ENCODE measurements around the gene SPAG6.
"Not testable (repeated sequence)": the region's sequence is repeated elsewhere in the genome, so short reads cannot be mapped to it uniquely, and the experiment has no call there.

SPAG6 gene

DNA sequence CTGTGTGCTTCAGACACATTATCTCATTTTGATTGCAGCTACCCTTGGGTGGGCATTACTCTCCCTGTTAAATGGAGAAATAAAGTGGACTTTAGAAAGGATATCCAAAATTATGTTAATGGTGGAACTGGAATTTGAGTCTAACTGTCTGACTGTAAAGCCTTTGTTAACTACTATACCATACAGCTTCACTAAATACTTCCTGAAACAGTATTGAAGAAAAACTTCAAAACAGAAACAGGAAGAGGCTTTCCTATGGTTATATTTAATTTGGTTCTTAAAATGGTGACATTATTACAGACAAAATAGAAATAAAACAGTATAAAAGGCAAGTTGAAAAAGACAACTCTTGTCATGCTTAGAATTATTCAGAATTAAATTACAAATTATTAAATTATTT lies 25.0 kb downstream of the SPAG6 start:
- DNase-seq (ENCODE audit: low read depth in 2 of 3, low spot score in 2 of 3): no peak

DNA sequence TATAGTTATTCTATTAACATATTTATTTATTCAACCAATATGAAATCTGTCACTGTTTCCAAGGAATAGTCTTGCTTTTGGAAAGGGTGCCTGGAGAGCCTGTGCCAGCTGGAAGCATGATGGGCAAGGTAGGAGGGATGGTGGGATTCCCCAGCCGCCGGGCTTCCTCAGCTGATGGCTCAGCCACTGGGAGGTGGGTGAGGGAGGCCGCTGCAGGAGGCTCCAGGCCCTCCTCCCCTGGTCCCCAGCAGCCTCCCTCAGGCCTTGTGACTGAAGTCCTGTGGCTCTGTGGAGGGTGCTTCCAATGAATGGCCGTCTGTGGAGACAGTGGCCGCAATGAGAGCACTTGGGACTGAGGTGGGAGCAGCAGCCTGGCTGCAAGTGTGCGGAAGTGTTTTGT lies 27.0 kb downstream of the SPAG6 start:
- DNase-seq (ENCODE audit: low read depth in 2 of 3, low spot score in 2 of 3): no peak

DNA sequence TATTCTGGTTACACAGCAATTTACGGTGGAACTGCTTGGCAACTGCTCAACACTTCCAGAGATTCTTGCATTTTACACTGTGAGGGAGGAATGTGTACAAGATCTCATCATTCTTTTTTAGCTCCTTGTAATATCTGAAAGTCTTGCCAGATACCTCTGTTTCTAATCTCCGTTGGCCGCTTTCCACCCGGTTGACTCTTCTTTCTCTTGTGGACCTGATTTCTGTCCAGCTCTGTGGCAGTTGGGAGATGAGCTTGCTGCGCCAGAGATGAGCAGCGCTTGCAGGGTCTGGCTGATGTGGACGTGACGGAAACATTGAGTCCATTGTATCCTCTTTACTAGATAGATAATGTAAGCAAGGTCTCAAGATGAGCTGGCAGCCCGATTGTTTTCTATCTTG lies 27.6 kb downstream of the SPAG6 start:
- DNase-seq (ENCODE audit: low read depth in 2 of 3, low spot score in 2 of 3): no peak

DNA sequence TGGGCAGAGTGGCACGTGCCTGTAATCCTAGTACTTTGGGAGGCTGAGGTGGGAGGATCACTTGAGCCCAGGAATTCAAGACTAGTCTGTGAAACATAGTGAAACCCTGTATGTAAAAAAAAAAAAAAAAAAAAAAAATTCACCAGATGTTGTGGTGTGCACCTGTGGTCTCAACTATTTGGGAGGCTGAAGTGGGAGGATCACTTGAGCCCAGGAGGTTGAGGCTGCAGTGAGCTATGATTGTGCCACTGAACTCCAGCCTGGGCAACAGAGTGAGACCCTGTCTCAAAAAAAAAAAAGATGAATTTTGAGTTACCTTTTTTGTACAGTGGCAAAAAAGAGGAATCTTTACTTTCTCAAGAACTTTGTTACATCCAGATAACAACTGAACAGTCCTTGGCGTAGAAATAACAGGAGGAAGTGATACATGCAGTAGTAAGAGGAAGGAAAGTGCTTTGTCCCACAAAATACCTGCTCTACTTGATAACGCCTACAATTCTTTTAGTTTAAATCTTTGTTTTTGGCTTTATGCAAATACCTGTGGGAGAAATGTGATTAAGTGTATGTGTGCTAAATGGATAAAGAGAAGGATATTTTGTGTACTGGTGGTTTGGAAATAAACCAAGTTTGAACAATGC lies 29.3 kb downstream of the SPAG6 start:
- no peak for DNase-seq (ENCODE audit: low read depth in 2 of 3, low spot score in 2 of 3)

DNA sequence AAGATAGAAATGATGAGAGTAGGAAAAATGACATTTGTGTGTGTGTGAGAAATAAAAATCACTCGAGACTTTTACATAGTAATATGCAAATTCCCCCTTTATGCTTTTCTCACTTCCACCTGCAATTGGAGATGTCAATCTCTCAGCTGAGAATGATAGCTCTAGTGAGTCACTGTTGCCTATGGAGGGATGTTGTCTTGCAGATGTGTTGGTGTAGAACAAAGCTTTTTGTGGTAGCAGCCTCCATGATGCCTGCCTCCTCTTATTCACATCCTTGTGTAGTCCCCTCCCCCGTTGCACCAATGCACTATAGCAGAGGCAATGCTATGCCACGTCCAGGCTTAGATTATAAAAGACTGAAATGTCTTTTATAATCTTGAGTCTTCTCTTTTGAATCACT lies 33.8 kb downstream of the SPAG6 start:
- peak in 2 of 3 experiments; percentile 10 to 12 for DNase-seq (ENCODE audit: low read depth in 2 of 3, low spot score in 2 of 3)

DNA sequence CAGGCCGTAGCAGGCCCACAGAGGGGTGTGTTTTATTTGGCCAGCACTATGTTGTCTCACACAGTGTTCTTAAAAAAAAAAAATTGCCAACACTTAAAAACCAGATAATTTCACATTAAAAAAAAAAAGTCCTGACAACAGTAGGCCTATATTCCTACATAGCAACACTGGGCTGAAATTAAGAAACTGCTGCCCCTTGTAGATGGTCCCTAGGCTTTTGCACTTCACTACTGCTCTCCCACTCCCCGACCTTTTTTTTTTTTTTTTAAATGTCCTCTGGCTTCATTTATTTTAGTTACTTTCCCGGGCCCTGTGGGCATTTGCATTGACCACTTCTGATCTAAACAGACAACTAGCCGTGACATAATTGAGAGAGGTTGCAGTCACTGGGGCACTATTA lies 36.0 kb downstream of the SPAG6 start:
- no peak for DNase-seq (ENCODE audit: low read depth in 2 of 3, low spot score in 2 of 3)

DNA sequence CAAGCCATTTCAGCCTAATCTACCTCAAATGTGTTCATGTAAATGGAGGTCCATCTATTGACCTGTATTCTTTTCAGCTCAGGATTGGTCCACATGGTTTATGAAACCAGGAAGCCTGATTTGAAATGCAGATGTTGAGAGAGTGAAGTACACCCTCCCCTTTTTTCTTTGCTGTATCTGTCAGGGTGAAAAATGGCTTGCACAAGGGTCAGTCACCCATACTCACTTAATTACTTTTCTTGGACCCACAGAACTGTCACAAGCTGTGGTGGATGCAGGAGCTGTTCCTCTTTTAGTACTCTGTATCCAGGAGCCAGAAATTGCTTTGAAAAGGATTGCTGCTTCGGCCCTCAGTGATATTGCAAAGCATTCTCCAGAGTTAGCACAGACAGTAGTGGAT lies 41.2 kb downstream of the SPAG6 start:
- DNase-seq (ENCODE audit: low read depth in 2 of 3, low spot score in 2 of 3): no peak

DNA sequence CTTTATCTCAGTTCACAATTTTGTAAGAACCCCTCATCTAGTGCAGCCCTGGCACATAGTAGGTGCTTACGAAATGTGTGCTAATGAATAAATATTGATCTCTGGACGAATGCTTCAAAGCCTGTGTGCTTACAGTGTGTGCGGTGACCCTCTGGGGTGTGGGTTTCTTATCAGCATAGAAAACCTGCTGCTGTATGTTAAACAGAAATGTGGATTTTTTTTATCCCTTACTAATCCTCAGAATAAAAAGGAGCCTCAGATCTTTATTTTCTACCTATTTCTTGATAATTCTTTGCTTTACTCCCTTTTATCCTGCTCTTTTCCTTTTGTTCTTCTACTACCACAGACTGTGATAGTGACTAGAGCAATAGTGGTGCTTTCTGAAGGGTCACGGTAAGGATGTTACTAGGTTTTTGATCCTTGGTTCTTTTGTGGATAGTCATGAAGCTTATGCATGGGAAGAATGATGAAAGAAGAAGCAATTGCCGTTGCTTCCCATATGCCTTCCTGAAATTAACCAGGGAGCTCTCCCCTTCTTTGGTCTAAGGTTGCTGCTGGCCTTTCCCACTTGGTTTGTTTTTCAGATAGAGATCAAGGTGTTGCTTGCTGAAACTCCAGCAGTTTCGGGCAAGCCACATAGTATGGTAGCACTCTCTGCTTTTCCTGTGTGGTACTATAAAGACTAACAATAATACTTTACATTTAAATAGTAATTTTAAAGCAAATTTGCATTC lies 44.7 kb downstream of the SPAG6 start:
- DNase-seq (ENCODE audit: low read depth in 2 of 3, low spot score in 2 of 3): no peak

DNA sequence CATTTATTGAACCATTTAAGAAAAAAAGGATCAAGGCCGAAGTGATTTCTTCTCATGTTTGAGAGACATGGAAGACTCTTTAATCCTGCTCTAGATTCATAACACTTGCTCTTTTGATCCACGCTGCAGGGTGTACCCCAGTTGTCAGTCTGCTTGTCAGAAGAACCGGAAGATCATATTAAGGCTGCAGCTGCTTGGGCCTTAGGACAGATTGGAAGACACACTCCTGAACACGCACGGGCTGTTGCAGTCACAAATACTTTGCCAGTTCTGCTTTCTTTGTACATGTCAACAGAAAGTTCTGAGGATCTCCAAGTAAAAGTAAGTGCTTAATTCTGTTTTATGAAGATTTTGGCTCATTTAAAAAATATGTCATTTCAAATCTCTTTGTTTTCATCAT lies 46.3 kb downstream of the SPAG6 start:
- DNase-seq (ENCODE audit: low read depth in 2 of 3, low spot score in 2 of 3): no peak

DNA sequence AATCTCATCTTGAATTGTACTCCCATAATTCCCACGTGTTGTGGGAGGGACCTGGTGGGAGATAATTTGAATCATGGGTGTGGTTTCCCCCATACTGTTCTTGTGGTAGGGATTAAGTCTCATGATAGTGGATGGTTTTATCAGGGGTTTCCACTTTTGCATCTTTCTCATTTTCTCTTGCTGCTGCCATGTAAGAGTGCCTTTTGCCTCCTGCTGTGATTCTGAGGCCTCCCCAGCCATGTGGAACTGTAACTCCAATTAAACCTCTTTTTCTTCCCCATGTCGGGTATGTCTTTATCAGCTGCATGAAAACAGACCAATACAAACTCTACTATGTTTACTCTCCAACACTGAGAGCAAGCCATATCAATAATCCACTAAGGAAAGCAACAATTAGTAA lies 50.9 kb downstream of the SPAG6 start:
- DNase-seq (ENCODE audit: low read depth in 2 of 3, low spot score in 2 of 3): not testable (repeated sequence)

DNA sequence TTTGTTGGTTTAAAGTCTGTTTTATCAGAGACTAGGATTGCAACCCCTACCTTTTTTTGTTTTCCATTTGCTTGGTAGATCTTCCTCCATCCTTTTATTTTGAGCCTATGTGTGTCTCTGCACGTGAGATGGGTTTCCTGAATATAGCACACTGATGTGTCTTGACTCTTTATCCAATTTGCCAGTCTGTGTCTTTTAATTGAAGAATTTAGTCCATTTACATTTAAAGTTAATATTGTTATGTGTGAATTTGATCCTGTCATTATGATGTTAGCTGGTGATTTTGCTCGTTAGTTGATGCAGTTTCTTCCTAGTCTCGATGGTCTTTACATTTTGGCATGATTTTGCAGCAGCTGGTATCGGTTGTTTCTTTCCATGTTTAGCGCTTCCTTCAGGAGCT lies 61.6 kb downstream of the SPAG6 start:
- not testable (repeated sequence) for DNase-seq (ENCODE audit: low read depth in 2 of 3, low spot score in 2 of 3)

DNA sequence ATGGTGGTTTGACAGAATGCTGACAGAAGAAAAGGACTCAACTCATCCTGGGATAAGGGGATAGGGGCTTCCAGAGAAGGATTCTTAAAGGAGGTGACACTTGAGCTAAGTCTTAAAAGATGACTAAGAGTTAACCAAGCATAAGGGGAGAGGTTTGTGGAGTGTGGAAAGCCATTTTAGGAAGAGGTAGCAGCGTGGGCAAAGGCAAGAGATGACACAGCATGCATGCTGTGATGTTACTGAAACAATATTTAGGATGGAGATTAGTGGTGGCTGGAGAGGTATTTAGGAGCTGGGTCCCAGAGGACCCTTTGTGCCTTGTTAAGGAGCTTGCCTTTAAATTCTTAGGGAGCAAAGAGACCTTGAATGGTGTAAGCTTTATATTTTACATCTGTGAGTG lies 65.1 kb downstream of the SPAG6 start:
- DNase-seq (ENCODE audit: low read depth in 2 of 3, low spot score in 2 of 3): no peak

DNA sequence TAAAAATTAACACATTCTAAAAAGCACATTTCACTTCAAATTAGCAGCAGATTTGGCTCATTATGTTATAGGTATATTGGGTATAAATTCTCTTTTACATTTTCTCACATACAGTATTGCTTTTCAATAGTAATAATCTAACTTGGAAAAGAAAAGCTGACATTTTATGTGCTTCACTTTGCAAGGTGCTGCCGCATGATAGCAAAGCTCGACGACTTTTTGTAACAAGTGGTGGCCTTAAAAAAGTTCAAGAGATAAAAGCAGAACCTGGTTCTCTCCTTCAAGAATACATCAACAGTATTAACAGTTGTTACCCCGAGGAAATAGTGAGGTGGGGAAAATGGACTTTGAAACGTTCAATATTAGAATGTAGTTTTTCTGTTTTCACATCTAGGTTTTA lies 65.5 kb downstream of the SPAG6 start:
- DNase-seq (ENCODE audit: low read depth in 2 of 3, low spot score in 2 of 3): no peak

DNA sequence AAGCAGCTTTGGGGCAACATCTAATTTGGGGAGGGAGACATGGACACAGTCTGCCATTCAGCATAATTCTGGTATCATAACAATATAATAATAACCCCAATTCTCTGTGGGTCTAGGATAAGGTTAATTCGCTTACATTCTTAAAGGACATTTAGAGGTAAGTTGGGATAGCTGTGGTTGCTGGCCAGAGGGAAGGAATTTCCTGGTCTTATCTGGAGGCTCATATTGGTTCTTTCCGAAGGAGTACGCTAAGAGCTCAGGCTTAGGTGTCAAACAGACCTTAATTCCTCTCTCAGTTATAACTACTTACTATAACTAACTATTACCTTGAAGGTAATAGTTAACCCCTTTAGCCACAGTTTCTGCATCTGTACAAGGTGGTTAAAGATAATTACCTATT lies 68.8 kb downstream of the SPAG6 start:
- DNase-seq (ENCODE audit: low read depth in 2 of 3, low spot score in 2 of 3): no peak

DNA sequence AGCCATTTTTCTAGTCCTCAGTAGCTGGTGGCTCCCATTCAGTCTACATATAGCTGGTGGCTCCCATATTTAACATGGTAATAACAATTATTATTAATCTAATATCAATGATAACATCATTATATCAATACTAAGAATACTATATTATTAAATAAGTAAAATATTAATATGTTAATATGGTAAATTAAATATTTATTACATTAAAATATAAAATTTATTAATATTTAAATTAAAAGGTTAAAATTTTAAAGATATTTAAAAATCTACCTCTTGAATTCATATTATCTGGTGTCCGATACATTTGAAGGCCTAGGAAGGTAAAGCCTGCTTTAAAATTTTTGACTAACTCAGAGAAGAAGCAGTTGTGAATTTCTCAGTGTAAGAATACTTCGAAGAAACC lies 69.8 kb downstream of the SPAG6 start:
- DNase-seq (ENCODE audit: low read depth in 2 of 3, low spot score in 2 of 3): no peak

DNA sequence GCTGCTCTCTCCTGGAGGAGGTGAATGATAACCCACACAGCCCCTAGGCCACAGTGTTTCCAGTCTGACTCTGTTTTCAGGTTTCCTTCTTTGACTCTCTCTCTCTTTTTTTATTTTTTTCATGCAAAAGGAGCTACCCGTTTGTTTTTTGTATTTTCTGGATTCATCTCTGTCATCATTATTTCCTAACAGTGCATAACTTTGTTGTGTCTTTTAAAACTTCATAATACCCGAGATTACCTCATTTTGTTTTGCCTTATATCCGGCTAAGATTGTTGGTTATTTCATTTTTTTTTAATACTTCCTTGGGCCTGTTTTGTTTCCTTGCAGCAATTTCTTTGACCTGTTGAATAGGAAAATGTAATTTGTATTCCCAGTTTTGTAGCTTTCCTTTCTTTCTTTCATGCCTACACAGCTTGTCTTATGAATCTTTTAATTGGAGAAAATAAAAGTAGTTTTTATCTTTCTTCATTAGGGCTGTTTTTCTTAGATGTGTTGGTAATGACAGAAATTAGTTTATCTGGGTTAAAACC lies 72.5 kb downstream of the SPAG6 start:
- DNase-seq (ENCODE audit: low read depth in 2 of 3, low spot score in 2 of 3): no peak

DNA sequence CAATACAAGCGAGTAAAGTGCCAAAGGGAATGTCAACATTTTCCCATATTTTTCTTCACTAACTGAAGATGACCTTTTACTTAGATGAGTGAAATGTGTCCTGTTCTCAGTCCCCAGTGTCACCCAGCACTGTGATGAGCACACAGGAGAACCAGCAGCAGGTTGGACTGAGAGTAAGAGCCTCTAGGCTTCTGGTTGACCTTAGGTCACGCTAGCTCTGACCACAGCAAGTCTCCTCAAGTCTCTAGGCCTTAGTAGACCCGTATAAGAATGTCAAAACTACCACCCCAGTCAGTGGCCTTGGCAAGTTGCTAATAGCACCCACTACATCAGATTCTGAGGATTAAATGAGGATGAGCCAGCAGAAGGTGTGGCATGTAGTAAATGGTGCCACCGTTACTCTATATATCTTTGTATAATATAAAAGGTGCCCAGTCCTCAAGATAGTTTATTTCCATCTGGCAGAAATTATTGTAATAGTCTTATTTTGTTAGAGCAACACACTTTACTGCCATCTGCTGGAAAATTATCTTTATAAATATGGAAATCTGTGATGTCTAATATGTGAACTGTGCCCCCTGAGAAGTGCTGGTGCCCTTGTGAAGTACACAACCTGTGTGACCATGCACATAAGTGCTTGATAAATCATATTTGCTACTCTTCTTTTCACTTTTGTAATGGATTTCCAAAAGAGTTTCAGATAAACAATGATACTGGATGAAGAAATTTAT lies 75.7 kb downstream of the SPAG6 start:
- no peak for DNase-seq (ENCODE audit: low read depth in 2 of 3, low spot score in 2 of 3)

DNA sequence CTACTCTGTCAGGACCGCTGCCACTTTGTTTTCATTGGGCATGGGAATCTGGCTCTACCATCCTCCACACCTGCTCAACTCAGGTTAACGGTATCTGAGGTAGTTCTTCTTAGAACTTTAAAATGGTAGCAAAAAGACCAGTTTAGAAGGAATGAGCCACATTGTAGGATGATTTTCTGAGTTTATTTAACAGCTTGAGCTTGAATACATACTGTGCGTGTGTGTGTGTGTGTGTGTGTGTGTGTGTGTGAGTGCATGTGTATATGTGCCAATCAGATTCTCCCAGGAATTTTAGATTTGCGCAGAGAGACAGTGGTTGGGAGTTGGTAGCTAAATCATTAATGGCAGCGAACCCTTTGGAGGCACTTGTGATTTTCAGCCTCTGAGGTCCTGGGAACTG lies 81.4 kb downstream of the SPAG6 start:
- DNase-seq (ENCODE audit: low read depth in 2 of 3, low spot score in 2 of 3): no peak

DNA sequence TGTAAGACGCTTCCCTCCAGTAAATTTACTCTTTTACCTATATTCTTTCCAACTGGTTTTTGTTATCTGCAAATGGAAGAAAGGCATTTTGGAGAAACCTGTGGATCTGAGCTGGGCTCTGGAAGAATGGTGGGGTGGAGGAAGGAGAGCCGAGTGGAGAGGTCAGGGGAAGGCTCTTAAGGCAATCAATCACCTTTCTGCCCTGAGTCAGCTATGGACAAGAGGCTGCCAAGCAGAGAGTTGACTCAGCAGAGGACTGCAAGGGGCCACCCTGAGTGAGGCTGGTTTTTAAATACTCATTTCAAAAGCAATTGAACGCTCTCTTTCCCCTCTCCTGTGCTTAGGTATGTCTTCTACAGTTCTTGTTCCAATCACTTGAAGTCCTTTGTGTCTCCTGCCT lies 81.8 kb downstream of the SPAG6 start:
- no peak for DNase-seq (ENCODE audit: low read depth in 2 of 3, low spot score in 2 of 3)

DNA sequence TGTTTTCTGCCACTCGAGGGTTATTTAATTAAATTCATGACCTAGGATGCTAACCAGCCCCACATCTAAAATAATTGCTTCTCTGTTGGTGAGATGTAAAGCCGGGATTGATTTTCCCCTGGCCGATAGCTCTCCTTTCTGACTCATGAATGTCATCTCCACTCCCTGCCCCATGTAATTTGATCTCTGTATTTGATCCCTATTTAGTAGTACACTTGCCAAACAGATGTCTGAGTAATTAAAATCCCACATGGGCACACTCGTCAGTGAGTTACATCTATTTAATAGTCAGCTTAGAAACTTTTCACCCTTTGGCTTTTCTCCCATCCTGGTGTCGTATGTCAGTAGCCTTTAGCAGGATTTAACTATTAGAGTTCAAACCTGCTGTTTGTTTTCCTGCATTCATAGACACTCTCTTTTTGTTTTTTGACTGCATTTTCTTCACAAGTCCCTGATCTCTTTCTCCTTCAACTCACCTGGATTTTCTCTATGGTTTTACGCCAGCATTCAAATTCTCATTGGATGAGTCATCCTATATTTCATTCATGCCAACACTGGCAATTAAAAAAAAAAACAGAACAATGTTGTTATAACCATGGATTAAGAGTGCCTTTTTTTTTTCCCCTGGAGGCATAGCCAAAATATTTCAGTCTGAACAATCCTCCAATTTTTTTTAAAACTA lies 82.7 kb downstream of the SPAG6 start:
- no peak for DNase-seq (ENCODE audit: low read depth in 2 of 3, low spot score in 2 of 3)

DNA sequence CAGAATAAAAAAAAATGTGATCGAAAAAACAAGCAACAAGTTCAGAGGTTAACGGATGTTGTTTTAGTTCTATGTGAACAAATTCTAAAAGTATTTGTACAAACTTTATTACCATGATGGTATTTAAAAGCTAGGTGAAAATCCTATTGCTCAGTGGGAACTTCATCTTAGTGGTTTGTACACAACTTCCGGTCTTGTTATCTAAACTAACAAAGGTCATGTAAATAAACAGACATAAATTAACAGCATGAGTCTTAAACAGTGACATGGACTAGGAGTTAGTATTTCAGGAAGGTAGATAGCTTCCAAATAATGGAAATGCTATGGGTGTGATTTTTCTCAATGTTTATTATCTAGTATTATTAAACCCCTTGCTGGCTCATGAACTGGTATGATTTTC lies 83.8 kb downstream of the SPAG6 start:
- no peak for DNase-seq (ENCODE audit: low read depth in 2 of 3, low spot score in 2 of 3)

DNA sequence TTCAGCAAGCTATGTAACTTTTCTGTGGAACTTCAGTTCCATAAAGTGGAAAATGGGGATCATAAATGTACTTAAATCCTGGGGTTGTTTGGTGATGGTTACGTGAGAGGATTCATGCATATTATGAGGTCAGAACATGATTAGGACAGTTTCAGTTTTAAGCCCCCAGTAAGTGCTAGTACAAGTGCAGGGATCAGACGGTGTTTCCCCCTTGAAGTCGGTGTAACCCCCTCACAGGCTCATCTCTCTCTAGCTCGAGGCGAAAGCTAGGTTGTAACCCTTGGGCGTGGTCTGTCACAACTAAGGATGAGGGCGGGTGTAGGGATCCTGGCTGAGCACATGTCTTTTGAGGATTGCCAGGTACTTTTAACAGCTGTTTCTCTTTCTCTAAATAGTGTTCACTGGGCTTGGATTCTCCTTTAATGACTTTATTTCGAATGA lies 84.7 kb downstream of the SPAG6 start:
- no peak for DNase-seq (ENCODE audit: low read depth in 2 of 3, low spot score in 2 of 3)

All from activated CD8-positive, alpha-beta memory T cell treated with anti-CD3 and anti-CD28 coated beads for 48 hours (primary cell).